MG63 (cell line): ENCODE measurements around the gene DGKE. TPM values are rescaled to one million over a fixed set of nuclear protein-coding genes. Genes with fewer than 3 reads are reported as not detected.

Experiments used
- DNase-seq: peaks from one replicate; pipeline ENCODE4 v3.0.0-alpha.2; 2020
- H3K27me3 ChIP-seq: fragments of 250-450 bp; sonication (Bioruptor Pico); 2 replicates; pipeline ENCODE4 v1.5.1; 2020; ENCODE audit warnings: mild to moderate bottlenecking, moderate library complexity
- H3K36me3 ChIP-seq: fragments of 250-450 bp; sonication (Bioruptor Pico); 2 replicates; pipeline ENCODE4 v1.5.1; 2020; ENCODE audit warnings: mild to moderate bottlenecking, moderate library complexity
- H3K4me3 ChIP-seq: fragments of 250-450 bp; sonication (Bioruptor Pico); 2 replicates; pipeline ENCODE4 v1.5.1; 2020; ENCODE audit warnings: mild to moderate bottlenecking, moderate library complexity
- H3K9me3 ChIP-seq: fragments of 250-450 bp; sonication (Bioruptor Pico); 2 replicates; pipeline ENCODE4 v1.5.1; 2020; ENCODE audit warnings: mild to moderate bottlenecking, moderate library complexity
- total RNA-seq: library from RNA; depleted of rRNA; stranded (reverse); fragments of >200 nt; shearing (Covaris generic); gene quantifications from 2 replicates; pipeline ENCODE4 v1.2.3, GENCODE V29; 2014; ENCODE audit warnings: low replicate concordance

DGKE gene
- total RNA-seq, 1 experiment from 2014 or later, result 4.0 TPM

DNA sequence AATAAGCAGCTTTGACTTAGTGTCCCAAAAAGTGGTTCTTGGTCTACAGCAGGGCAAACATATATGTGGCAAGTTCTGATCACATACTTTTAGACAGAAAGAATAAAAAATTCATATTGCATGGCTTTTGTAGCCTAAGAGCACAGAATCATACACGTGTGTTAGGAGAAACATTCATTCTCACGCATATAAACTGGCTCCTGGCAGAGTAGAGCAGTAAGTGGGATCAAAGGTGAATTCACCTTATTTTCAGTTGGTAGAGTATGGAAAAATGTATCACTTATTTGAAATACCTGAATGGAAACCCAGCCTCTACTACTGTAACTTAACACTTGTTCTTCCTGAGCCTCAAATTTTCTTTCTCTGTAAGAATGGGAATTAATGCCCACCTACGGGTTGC, 34.8 kb downstream of the DGKE start:
- Histone ChIP-seq H3K4me3 (no peak overlapping the region), H3K27me3 (no peaks in the 10 kb centered on the region), H3K9me3 (no peaks in the 10 kb centered on the region), H3K36me3 (0 out of 2 replicates have a peak, but pooled peaks cover 5% of the 10 kb centered on the region)
- no peak for DNase-seq

DNA sequence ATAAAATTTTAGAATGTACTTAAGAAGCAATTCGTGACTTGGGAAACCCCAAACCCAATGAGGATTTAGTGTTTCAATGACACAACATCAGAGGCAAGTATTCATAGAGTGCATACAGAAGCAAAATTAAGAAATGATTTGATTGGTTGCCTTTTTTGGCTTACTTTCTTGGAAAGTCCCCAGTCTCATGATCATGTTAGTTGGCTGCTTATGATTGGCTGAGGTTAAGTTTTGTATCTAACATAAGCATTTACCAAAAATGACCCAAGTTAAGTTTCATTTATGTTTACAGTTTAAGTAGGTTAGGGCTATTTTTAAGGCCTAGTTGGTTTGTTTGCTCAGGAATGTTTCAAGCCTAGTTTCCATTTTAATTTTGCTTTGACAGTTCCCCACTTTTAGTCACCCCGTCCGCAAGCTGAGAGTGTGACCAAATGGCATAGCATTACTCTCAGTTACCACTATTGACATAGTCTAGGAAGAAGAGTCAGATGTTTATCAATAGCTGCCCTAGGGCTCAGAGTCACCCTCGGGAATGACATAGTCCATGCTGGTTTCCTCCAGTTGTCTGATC, 36.2 kb downstream of the DGKE start:
- Histone ChIP-seq H3K4me3 (no peak overlapping the region), H3K9me3 (no peaks in the 10 kb centered on the region), H3K36me3 (no peaks in the 10 kb centered on the region), H3K27me3 (no peaks in the 10 kb centered on the region)
- DNase-seq, result no peak

DNA sequence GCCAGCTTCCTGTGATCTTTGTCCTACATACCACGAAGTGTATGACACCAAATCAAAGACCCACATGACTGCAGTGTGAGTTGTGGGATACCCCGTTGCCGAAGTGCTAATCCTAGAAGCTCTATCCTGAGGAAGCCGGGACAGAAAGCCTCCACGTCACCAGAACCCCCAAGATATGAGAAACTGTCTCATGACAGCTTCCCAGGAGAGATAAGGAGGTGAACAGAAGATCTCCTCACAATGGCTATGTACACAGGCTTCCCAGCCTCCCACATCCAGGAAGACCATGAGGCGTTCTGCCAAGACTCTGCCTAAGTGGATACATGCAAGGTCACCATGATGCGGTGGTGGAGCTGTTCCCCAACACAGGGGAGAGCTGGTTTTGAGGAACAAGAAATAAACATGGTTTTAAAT, 42.8 kb downstream of the DGKE start:
- H3K27me3 ChIP-seq, result no peaks in the 10 kb centered on the region
- H3K36me3 ChIP-seq, result peaks cover 4% of the 10 kb centered on the region; the same call in 1 of the 2 replicates
- no peak for DNase-seq
- H3K9me3 ChIP-seq, result no peaks in the 10 kb centered on the region
- no peak overlapping the region for H3K4me3 ChIP-seq

DNA sequence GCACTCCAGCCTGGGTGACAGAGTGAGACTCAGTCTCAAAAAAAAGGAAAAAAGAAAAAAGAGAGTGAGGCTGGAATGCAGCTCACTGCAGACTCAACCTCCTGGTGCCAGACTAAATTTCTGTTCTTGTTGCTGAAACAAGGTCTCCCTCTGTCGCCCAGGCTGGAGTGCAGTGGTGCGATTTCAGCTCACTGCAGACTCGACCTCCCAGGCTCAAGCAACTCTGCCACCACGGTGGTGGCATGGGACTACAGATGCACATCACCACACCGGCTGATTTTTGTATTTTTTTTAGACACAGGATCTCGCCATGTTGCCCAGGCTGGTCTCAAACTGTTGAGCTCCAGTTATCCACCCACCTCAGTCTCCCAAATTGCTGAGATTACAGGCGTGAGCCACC, 45.3 kb downstream of the DGKE start:
- Histone ChIP-seq H3K27me3 (no peaks in the 10 kb centered on the region), H3K4me3 (no peak overlapping the region), H3K36me3 (peaks cover 12% of the 10 kb centered on the region; the same call in 1 of the 2 replicates)

DNA sequence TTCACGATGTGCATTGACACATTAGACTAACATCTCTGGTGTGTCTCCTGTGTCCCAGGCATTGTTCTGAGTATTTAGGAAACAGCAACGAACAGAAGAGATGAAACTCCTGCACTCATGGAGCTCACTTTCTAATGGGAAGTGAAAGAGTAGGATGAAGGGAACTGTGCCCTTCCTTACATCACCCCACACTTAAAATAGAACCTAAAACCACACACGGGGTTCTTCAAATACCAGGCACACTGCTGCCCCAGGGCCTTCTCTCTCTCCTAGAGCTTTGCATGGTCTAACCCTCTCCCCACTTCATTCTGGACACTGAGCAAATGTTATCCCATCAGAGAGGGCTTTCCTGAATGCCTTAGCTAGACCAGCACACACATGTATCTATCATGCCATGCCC, 46.2 kb downstream of the DGKE start:
- DNase-seq, result no peak
- Histone ChIP-seq H3K27me3 (no peaks in the 10 kb centered on the region), H3K36me3 (peaks cover 15% of the 10 kb centered on the region), H3K9me3 (no peaks in the 10 kb centered on the region), H3K4me3 (no peak overlapping the region)

More for the DNA sequence above, 45.3 kb downstream of the DGKE start:
- no peak for DNase-seq
- H3K9me3 ChIP-seq, result no peaks in the 10 kb centered on the region

DNA sequence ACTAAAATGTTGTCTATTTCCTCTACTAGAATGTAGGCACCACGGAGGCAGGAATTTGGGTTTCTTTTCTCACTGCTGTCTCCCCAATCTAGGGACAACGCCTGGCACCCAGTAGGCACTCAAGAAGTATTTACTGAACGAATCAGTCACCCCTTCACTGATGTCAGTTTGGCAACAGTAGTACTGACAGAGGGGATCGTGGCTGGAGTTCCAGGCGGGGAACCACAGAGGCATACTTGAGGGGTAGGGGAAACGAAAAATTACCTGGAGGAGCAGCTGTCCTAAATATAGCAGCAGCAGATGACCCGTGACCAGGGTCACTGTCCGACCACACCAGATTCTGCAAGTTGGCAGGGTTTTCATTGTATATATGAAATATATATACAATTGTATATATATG, 46.6 kb downstream of the DGKE start:
- H3K4me3 ChIP-seq, result no peak overlapping the region

DNA sequence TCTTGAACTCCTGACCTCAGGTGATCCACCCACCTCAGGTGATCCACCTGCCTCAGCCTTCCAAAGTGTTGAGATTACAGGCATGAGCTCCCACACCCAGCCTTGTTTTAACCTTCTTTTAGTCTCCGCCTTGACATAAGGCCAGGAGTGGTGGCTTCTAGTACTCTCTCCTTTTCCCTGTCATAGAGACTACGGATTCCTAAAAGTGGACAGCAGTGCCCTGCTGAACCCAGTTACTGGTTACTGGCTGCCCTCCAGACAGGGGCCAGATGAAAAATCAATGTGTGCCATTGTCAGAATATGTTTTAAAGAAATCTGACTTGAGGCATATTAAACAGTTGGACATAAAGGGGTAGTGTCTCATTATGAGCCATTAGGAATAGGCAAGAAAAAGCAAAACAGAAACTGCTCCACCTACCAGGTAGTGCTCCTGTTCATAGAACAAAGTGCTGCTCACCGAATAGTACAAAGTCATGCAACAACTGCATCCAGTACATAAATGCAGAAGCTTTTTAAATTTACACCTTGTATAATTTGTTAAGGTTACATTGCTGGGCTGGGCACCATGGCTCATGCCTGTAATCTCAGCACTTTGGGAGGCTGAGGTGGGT, 47.8 kb downstream of the DGKE start:
- Histone ChIP-seq H3K36me3 (peaks cover 29% of the 10 kb centered on the region), H3K9me3 (no peaks in the 10 kb centered on the region), H3K27me3 (no peaks in the 10 kb centered on the region), H3K4me3 (no peak overlapping the region)
- DNase-seq, result no peak

More for the DNA sequence above, 46.6 kb downstream of the DGKE start:
- H3K36me3 ChIP-seq, result peaks cover 19% of the 10 kb centered on the region
- DNase-seq, result no peak
- no peaks in the 10 kb centered on the region for H3K27me3 ChIP-seq
- no peaks in the 10 kb centered on the region for H3K9me3 ChIP-seq

DNA sequence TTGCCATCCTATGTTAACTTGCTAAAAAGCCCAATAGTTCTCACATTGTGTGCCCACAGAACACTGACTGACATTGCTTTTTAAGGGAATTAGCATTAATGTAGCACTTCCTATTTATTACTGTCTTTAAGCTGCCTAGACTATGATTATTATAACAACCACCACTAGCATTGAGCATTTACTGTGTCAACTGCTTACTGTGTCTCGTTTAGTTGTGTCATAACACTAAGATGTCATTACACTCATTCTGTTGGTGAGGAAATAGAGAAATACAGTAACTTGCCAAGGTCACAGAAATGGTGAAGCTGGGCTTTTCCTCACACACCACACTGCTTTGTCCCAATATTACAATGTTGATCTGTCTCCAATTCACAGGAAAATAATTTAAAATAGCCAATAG, 49.7 kb downstream of the DGKE start:
- H3K36me3 ChIP-seq, result peaks cover 48% of the 10 kb centered on the region
- no peak overlapping the region for H3K4me3 ChIP-seq
- no peak for DNase-seq
- H3K9me3 ChIP-seq, result no peaks in the 10 kb centered on the region
- no peaks in the 10 kb centered on the region for H3K27me3 ChIP-seq

DNA sequence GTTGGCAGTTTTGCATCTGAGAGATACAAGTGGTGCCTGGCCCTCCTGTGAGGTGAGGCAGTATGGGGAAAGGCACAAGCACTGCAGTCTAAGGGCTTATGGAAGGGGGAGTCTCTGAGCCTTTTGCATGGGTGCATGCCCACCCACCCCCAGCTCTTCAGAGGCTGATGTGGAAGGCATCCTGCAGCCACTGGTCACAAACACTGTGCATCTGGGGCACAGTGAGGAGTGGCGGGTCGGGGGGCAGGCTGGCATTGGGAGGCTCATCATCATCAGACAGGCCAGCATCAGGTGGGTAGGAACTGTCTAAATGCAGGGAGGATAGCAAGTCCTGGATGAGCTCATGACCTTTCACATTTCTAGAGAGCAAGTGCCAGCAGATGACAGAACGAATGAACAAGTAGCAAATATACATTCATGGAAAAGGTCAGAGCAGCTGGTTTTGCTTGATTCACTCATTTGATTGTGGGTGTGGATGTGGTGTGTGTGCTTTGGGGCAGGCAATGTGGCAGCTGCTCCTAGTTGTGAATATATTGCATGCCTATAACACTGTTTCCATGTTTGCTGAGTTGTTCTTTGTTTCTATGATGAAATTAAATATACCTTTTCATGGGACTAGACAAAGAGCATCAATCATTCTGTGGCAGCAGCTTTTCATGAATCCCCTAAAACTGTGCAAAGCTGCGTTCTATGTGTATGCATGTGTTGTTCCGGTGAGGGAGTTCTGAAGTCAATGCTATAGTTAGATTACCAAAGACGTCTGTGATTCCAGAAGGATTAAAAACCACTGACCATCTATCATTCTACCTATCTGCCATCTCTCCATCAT, 50.7 kb downstream of the DGKE start:
- no peaks in the 10 kb centered on the region for H3K27me3 ChIP-seq
- DNase-seq, result no peak
- H3K4me3 ChIP-seq, result no peak overlapping the region
- H3K9me3 ChIP-seq, result no peaks in the 10 kb centered on the region
- peaks cover 58% of the 10 kb centered on the region for H3K36me3 ChIP-seq

DNA sequence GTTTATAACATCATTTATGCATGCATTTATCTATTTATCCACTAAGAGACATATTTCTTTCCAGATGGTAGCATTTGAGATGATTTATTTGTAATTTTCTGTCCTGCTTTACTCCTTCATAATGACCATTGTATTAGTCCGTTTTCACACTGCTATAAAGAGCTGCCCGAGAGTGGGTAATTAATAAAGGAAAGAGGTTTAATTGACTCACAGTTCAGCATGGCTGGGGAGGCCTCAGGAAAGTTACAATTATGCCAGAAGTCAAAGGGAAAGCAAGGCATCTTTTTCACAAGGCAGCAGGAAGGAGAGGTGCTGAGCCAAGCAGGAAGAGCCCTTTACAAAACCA, 51.3 kb downstream of the DGKE start:
- no peak for DNase-seq
- H3K9me3 ChIP-seq, result no peaks in the 10 kb centered on the region
- no peaks in the 10 kb centered on the region for H3K27me3 ChIP-seq
- H3K36me3 ChIP-seq, result peaks cover 64% of the 10 kb centered on the region
- no peak overlapping the region for H3K4me3 ChIP-seq

DNA sequence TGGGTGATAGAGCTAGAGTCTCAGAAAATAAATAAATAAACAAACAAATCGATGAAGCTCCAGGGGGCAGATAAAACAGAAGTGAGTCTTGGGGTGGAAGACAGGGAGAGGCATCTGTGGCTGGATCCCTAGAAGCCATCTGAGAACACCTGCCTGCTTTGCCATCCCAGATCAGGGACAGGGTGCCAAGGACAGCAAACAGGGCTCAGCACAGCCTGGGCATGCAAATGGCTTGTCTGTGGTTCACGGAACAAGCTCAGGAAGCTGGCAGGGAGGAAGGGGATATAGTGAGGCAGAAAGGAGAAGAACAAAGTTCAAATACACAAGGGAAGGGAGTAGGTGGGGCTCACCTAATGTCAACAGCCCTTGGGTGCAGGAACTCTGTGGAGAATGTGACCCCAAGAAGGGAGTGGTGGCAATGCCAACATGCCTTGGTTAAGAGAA, 52.4 kb downstream of the DGKE start:
- H3K36me3 ChIP-seq, result peaks cover 75% of the 10 kb centered on the region
- H3K4me3 ChIP-seq, result no peak overlapping the region
- no peaks in the 10 kb centered on the region for H3K27me3 ChIP-seq
- no peak for DNase-seq
- H3K9me3 ChIP-seq, result no peaks in the 10 kb centered on the region

DNA sequence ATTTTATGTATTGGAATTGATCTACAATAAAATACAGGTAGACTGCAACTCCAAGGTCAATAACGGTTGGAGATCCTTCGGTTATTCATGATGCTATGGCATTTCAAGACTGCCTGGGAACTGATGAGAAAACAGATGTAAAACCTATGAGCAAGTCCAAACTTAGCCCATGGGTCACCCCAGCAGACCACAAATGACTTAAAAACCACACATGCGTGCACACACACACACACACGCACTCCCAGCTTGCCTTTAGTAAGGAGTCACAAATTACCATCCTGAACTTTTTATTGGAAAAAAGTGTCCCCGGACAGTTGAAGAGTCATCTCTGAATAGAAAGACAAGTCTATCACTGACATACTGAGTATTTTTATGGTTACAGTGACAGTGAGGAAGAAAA, 53.2 kb downstream of the DGKE start:
- Histone ChIP-seq H3K4me3 (no peak overlapping the region), H3K27me3 (no peaks in the 10 kb centered on the region), H3K9me3 (no peaks in the 10 kb centered on the region), H3K36me3 (peaks cover 76% of the 10 kb centered on the region)
- DNase-seq, result no peak

DNA sequence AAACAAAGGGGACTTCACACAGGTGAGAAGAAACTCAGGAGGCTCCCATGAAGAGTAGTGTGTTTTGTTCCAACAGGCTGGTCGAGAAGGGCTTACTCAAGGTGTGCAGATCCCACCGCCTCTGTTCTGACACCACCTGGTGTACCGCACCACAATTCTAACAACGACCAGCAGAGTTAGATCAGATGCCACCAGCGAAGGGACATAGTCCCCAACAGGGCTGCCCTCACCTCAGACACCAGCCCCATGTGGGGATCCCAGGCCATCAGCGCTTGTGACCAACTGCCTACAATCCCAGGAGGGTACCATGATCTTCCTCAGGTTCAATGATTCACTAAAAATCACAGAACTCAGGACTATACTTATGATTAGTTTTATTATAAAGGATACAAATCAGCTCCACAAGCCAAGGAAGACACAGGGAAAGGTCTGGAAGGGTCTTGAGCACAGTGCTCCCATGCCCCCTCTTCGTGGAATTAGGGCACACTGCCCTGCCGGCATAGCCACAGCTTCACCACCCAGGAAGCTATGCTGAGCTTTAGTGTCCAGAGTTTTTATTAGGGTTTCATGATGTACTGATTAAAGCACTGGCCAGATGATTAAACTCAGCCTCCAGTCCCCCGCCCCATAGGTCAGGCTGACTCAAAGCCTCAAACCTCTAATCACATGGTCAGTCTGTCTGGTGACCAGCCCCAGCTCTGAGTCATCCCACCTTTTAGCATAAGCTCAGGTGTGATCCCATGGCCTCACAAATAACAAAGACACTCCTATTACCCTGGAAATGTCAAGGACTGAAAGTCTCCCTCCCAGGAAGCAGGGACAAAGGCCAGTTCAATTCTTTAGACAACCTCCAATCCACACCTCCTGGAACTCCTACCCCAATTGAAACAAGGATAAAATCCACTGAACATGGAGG, 53.9 kb downstream of the DGKE start:
- no peak overlapping the region for H3K4me3 ChIP-seq
- H3K27me3 ChIP-seq, result no peaks in the 10 kb centered on the region
- H3K36me3 ChIP-seq, result peaks cover 83% of the 10 kb centered on the region
- no peaks in the 10 kb centered on the region for H3K9me3 ChIP-seq
- DNase-seq, result no peak

DNA sequence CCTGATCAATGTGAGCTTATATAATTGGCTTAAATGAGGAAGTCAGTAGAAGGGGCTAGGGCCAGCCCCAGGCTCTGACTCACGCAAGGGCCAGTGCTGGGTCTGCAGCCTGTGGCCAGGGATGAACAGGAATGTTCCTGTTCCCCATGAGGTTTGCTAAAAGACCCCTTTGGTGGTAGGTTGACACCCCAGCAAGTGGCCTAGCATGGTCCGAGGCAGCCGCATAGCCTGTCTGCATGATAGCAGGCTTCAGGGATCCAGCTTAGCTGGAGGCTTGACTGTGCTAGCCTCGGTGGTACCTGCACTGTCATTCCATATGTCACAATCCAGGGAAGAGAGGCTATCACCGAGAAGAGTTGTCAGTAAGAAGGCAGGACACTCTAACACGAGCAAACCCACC, 56.4 kb downstream of the DGKE start:
- no peak for DNase-seq
- Histone ChIP-seq H3K4me3 (no peak overlapping the region), H3K9me3 (no peaks in the 10 kb centered on the region), H3K27me3 (no peaks in the 10 kb centered on the region), H3K36me3 (peaks cover 98% of the 10 kb centered on the region)

DNA sequence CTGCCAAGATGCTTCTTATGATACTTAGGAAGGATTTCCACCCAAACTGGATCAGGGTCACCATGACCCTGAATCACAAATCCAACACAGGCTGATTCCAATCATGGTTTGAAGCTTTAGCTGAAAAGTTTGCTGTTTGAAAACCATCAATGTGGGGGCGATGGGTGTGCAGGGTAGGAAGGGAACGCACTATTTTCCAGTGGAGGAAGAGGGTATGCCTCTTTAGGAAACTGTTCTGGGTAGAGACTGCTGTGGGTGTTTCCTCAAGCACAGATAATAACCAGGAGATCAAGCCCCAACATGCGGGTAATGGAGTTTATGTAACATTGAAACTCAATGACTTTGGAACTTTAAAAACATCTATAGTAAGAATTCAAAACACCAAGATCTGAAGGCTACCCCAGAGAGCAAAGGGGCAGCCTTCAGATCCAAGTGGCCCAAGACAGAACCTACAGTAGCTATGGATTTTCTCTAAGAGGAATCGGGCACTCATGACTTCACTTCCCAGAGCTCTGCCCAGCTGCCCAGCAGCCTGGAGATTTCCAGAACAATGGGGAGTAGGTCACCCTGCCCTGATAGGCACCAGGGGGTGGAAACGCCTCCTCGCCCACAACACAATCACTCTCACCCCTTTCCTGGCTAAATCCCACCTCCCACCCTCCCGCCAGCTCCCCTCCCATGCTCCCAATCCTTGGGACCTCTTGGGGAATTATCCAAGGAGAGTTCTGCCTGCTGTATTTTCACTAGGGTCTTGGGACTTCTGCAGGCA, 57.1 kb downstream of the DGKE start:
- no peak overlapping the region for H3K4me3 ChIP-seq
- H3K36me3 ChIP-seq, result peaks cover 99% of the 10 kb centered on the region
- H3K9me3 ChIP-seq, result no peaks in the 10 kb centered on the region
- H3K27me3 ChIP-seq, result no peaks in the 10 kb centered on the region
- DNase-seq, result no peak

DNA sequence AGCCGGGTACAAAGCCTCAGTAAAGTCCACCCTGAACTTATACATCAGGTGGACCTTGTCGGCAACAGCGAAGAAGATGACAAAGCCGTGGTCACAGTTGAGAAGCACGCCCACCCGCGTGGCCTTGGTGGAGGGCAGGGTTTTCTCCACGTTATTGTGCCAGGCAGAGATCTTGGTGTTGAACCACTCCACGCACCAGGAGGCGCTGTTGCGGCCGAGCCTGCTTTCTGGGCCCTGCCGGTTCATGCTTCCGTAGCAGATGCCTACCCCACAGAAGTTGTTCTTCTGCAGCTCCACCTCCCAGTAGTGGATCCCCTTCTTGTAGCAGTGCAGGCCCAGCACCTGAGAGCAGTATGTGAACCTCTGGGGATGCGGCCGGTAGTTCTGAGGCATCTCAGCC, 57.8 kb downstream of the DGKE start:
- peaks cover 100% of the 10 kb centered on the region for H3K36me3 ChIP-seq
- DNase-seq, result no peak
- no peak overlapping the region for H3K4me3 ChIP-seq
- no peaks in the 10 kb centered on the region for H3K27me3 ChIP-seq
- no peaks in the 10 kb centered on the region for H3K9me3 ChIP-seq
